Neural cell (in vitro differentiated cells): ENCODE results near the gene TAF1C. TPM values are rescaled to one million over a fixed set of nuclear protein-coding genes. Genes with fewer than 3 reads are reported as not detected.

Experiments
- H2AFZ ChIP-seq: fragments of 200-600, 300-800 bp; sonication (generic), shearing (Covaris generic); 2 replicates; pipeline ENCODE4 v1.6.0; 2014; ENCODE audit warnings: low read depth, mild to moderate bottlenecking, antibody characterized with exemption, low read length, moderate library complexity
- H3F3A ChIP-seq: fragments of 200-600 bp; shearing (Covaris generic); 2 replicates; pipeline ENCODE4 v1.6.1; 2016; ENCODE audit warnings: mild to moderate bottlenecking, moderate library complexity, mixed read lengths, antibody characterized with exemption, low read length; ENCODE audit not compliant: insufficient read depth, poor library complexity, severe bottlenecking
- H3K27ac ChIP-seq: fragments of 200-600, 300-800 bp; sonication (generic), shearing (Covaris generic); 2 replicates; pipeline ENCODE4 v1.5.1; 2014; ENCODE audit warnings: mild to moderate bottlenecking, low read length, moderate library complexity
- H3K27me3 ChIP-seq: fragments of 300-800, 200-600 bp; sonication (generic), shearing (Covaris generic); 2 replicates; pipeline ENCODE4 v1.6.0; 2014; ENCODE audit warnings: mild to moderate bottlenecking, low read depth, low read length, moderate library complexity; ENCODE audit not compliant: insufficient read depth
- H3K36me3 ChIP-seq: fragments of 300-800, 200-600 bp; sonication (generic), shearing (Covaris generic); 2 replicates; pipeline ENCODE4 v1.5.1; 2014; ENCODE audit warnings: mild to moderate bottlenecking, antibody characterized with exemption, low read length, moderate library complexity; ENCODE audit not compliant: insufficient read depth
- H3K4me2 ChIP-seq: fragments of 300-800, 200-600 bp; sonication (generic), shearing (Covaris generic); 2 replicates; pipeline ENCODE4 v1.6.0; 2014; ENCODE audit warnings: mild to moderate bottlenecking, low read length
- H3K4me3 ChIP-seq: fragments of 300-800, 200-600 bp; sonication (generic), shearing (Covaris generic); 2 replicates; pipeline ENCODE4 v1.5.1; 2014; ENCODE audit warnings: mild to moderate bottlenecking, low read length, moderate library complexity
- H3K79me2 ChIP-seq: fragments of 200-600 bp; shearing (Covaris generic); replicated peaks from 2 replicates; pipeline ENCODE4 v1.6.0; 2014; ENCODE audit warnings: mild to moderate bottlenecking, low read length, moderate library complexity; ENCODE audit not compliant: insufficient read depth
- H3K9ac ChIP-seq: fragments of 300-800, 200-600 bp; sonication (generic), shearing (Covaris generic); 2 replicates; pipeline ENCODE4 v1.6.1; 2016; ENCODE audit warnings: mild to moderate bottlenecking, low read length, mixed read lengths
- H3K9me2 ChIP-seq: fragments of 200-600 bp; shearing (Covaris generic); 2 replicates; pipeline ENCODE4 v1.6.1; 2016; ENCODE audit warnings: mild to moderate bottlenecking, low read length, mixed read lengths; ENCODE audit not compliant: insufficient read depth
- H3K9me3 ChIP-seq: fragments of 200-600, 300-800 bp; sonication (generic), shearing (Covaris generic); 2 replicates; pipeline ENCODE4 v1.6.1; 2016; ENCODE audit warnings: mild to moderate bottlenecking, mixed run types, low read length, moderate library complexity, mixed read lengths
- H4K20me1 ChIP-seq: fragments of 200-600 bp; shearing (Covaris generic); 2 replicates; pipeline ENCODE4 v1.6.1; 2016; ENCODE audit warnings: mild to moderate bottlenecking, mixed run types; ENCODE audit not compliant: insufficient read depth
- EP300 ChIP-seq: fragments of 450-650 bp; conservative IDR thresholded peaks from 2 replicates; pipeline ENCODE4 v1.6.1; 2014; ENCODE audit warnings: antibody characterized with exemption, mild to moderate bottlenecking, moderate library complexity; ENCODE audit not compliant: poor library complexity, severe bottlenecking
- EZH2 ChIP-seq: fragments of 200-600, 300-800 bp; shearing (Covaris generic), sonication (generic); IDR thresholded peaks from 2 replicates; pipeline ENCODE4 v1.6.1; 2014; ENCODE audit warnings: antibody characterized with exemption, low read length, borderline replicate concordance, mild to moderate bottlenecking; ENCODE audit not compliant: insufficient read depth, poor library complexity, severe bottlenecking
- MXI1 ChIP-seq: fragments of 450-650 bp; conservative IDR thresholded peaks from 2 replicates; pipeline ENCODE4 v1.6.1; 2014; ENCODE audit warnings: antibody characterized with exemption, mild to moderate bottlenecking; ENCODE audit not compliant: poor library complexity, severe bottlenecking
- POLR2AphosphoS5 ChIP-seq: IDR thresholded peaks from 2 replicates; pipeline ENCODE4 v1.6.1; 2012
- RAD21 ChIP-seq: fragments of 450-650 bp; conservative IDR thresholded peaks from 2 replicates; pipeline ENCODE4 v1.6.1; 2014; ENCODE audit warnings: antibody characterized with exemption, mild to moderate bottlenecking, moderate library complexity
- REST ChIP-seq: IDR thresholded peaks from 2 replicates; pipeline ENCODE4 v1.6.1; 2012; ENCODE audit warnings: borderline replicate concordance
- SMC3 ChIP-seq: fragments of 450-650 bp; conservative IDR thresholded peaks from 2 replicates; pipeline ENCODE4 v1.6.1; 2014; ENCODE audit warnings: antibody characterized with exemption, mild to moderate bottlenecking, moderate library complexity; ENCODE audit not compliant: poor library complexity
- TAF1 ChIP-seq: IDR thresholded peaks from 2 replicates; pipeline ENCODE4 v1.6.1; 2012; ENCODE audit warnings: low read depth
- polyA plus RNA-seq: library from polyadenylated mRNA; depleted of rRNA; stranded (reverse); fragments of >200 nt; gene quantifications from 2 replicates; pipeline ENCODE4 v1.2.3, GENCODE V29; 2014
- TF ChIP-seq, protein P1 (sequence below): fragments of 450-650 bp; IDR thresholded peaks from 2 replicates; pipeline ENCODE4 v1.5.1; 2014; ENCODE audit warnings: antibody characterized with exemption, mild to moderate bottlenecking, moderate library complexity; ENCODE audit not compliant: poor library complexity, severe bottlenecking

TAF1C gene
- polyA plus RNA-seq, 1 donor from 2014 or later: 25.5 TPM

- H3K4me2 ChIP-seq: no peak overlapping the region
- no peaks in the 10 kb centered on the region for H3K9me3 ChIP-seq
- no peaks in the 10 kb centered on the region for H3K27me3 ChIP-seq
- H3K9me2 ChIP-seq: no peaks in the 10 kb centered on the region
- no peaks in the 10 kb centered on the region for H4K20me1 ChIP-seq
- peaks cover 76% of the 10 kb centered on the region for H3K79me2 ChIP-seq
- H3K27ac ChIP-seq: no peak overlapping the region
- H3K4me3 ChIP-seq: no peak overlapping the region
- H3F3A ChIP-seq: no peaks in the 10 kb centered on the region
- H3K36me3 ChIP-seq: no peaks in the 10 kb centered on the region
- H2AFZ ChIP-seq: no peak overlapping the region
- TF ChIP-seq RAD21 (no peak), EZH2 (no peak), TAF1 (no peak), POLR2AphosphoS5 (no peak), SMC3 (no peak), EP300 (no peak), REST (no peak), MXI1 (no peak)
- TF ChIP-seq, protein P1, sequence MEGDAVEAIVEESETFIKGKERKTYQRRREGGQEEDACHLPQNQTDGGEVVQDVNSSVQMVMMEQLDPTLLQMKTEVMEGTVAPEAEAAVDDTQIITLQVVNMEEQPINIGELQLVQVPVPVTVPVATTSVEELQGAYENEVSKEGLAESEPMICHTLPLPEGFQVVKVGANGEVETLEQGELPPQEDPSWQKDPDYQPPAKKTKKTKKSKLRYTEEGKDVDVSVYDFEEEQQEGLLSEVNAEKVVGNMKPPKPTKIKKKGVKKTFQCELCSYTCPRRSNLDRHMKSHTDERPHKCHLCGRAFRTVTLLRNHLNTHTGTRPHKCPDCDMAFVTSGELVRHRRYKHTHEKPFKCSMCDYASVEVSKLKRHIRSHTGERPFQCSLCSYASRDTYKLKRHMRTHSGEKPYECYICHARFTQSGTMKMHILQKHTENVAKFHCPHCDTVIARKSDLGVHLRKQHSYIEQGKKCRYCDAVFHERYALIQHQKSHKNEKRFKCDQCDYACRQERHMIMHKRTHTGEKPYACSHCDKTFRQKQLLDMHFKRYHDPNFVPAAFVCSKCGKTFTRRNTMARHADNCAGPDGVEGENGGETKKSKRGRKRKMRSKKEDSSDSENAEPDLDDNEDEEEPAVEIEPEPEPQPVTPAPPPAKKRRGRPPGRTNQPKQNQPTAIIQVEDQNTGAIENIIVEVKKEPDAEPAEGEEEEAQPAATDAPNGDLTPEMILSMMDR: no peak
- no peak overlapping the region for H3K9ac ChIP-seq
These were observed 49.6 kb downstream of the TAF1C start for GRCh38 chr16:84137287-84137686.

DNA sequence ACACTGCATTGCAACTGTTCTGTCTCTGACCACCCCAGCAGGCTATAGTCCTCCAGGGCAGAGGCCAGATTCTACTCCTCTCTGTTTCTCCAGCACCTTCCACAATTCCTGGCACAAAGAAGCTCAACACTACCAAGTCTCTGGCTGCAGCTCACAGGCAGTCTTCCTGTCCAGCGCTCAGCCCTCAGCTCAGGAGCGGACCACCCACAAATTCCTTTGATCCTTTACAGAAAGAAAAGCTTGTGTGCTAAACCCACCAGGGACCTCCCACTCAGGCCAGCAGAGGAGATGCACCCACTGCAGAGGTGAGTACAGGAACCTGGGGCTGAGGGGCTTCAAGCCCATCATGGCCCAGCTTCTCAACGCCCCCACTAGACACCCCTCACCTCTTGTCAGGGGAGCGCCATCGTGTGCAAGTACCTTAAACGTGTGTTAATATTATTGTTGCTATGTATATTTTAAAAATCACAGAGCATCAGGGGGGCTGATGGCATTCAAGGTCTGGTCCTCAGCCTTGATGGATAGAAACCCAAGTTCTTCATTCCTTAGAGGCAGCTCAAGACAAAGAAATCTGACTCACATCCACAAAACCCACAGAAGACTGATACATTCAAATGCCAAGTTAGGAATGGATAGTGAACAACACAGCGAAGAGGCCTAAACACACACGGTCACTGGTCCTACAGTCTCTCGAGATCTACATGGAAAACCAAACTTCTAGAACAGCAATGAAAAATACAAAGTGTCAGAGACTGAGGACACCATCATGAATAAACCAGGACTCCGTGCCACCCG, 50.3 kb downstream of the TAF1C start:
- Histone ChIP-seq H3K4me2 (no peak overlapping the region), H4K20me1 (no peaks in the 10 kb centered on the region), H3K36me3 (no peaks in the 10 kb centered on the region), H3K9me3 (no peaks in the 10 kb centered on the region), H3F3A (no peaks in the 10 kb centered on the region), H3K4me3 (no peak overlapping the region), H3K27ac (no peak overlapping the region), H3K9ac (no peak overlapping the region), H3K9me2 (no peaks in the 10 kb centered on the region), H3K27me3 (no peaks in the 10 kb centered on the region), H3K79me2 (peaks cover 73% of the 10 kb centered on the region), H2AFZ (no peak overlapping the region)
- no peak for TF ChIP-seq MXI1
- no peak for TF ChIP-seq RAD21
- no peak for TF ChIP-seq TAF1
- no peak for TF ChIP-seq EZH2
- no peak for TF ChIP-seq SMC3
- TF ChIP-seq EP300: no peak
- TF ChIP-seq REST: no peak
- TF ChIP-seq POLR2AphosphoS5: no peak
- TF ChIP-seq, protein P1: no peak
